OCI-LY1 (cell line): Measurements from ENCODE around the gene LPGAT1.

Experiments used
- EZH2 ChIP-seq: fragments of 200-600 bp; sonication (generic), shearing (Covaris generic); IDR thresholded peaks from 2 replicates; pipeline ENCODE4 v1.8.0; 2017; ENCODE audit warnings: borderline replicate concordance, mixed run types, mild to moderate bottlenecking, antibody characterized with exemption, low read length, moderate library complexity, mixed read lengths
- TF ChIP-seq, protein P1 (sequence below): fragments of 200-600 bp; sonication (generic), shearing (Covaris generic); IDR thresholded peaks from 2 replicates; pipeline ENCODE4 v1.5.1; 2017; ENCODE audit warnings: mild to moderate bottlenecking, antibody characterized with exemption, low read length, moderate library complexity, mixed read lengths

DNA sequence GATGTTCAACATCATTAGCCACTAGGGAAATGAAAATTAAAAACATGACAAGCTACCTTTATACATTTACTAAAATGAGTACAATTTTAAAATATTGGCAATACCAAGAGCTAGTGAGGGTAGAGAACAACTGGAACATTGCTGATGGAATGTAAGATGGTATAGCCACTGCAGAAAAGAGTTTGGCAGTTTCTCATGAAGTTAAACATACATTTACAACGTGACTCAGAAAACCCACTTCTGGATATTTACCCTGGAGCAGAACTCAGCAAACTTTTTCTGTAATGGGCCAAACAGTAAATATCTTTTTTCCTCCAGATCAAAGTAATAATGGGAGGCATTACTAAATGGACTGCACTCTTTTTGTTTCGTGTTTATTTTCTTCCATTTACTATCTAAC lies 22.1 kb downstream of the LPGAT1 start:
- TF ChIP-seq, protein P1, sequence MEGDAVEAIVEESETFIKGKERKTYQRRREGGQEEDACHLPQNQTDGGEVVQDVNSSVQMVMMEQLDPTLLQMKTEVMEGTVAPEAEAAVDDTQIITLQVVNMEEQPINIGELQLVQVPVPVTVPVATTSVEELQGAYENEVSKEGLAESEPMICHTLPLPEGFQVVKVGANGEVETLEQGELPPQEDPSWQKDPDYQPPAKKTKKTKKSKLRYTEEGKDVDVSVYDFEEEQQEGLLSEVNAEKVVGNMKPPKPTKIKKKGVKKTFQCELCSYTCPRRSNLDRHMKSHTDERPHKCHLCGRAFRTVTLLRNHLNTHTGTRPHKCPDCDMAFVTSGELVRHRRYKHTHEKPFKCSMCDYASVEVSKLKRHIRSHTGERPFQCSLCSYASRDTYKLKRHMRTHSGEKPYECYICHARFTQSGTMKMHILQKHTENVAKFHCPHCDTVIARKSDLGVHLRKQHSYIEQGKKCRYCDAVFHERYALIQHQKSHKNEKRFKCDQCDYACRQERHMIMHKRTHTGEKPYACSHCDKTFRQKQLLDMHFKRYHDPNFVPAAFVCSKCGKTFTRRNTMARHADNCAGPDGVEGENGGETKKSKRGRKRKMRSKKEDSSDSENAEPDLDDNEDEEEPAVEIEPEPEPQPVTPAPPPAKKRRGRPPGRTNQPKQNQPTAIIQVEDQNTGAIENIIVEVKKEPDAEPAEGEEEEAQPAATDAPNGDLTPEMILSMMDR = no peak
- TF ChIP-seq EZH2 = no peak
